ENCODE results near the gene NCOA7. TPM values are rescaled to one million over a fixed set of nuclear protein-coding genes. Genes with fewer than 3 reads are reported as not detected.
"Not testable (repeated sequence)": the region's sequence is repeated elsewhere in the genome, so short reads cannot be mapped to it uniquely, and the experiment has no call there.

The NCOA7 gene
- total RNA-seq, 4 donors from 2014 or later = 16.7 to 28.3 (median 21.2) TPM

DNA sequence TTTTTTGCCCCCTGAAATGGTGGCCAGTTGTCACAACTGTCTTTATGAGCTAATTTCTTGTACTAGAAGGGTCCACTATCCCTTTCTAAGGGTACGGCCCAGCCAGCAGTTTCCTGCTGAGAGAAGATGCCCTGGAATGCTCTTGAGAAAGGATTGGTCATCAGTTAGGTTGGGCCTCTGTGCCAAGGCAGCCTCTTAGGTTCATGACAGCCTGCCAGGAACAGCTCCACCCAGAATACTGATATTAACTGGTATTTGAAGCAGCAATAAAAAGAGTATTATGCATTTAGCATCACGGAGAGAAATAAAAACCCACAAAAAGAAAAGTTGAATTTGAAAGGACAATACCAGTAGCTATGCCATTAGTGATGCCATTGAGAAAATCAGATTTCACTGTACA is 156.9 kb downstream of the NCOA7 start:
- no peaks in the 10 kb centered on the region for H3K36me3 ChIP-seq
- no peak for DNase-seq
- WGBS, 2 donors (ENCODE audit: low coverage in 1 of 2) = 87 to 100% methylated on average over 2 of the region's 2 CpGs
- no peak for TF ChIP-seq EP300 (IDR thresholded peaks at IDR 0.05; ENCODE audit: low read depth)
- TF ChIP-seq POLR2A (IDR thresholded peaks at IDR 0.05) = no peak
- TF ChIP-seq POLR2AphosphoS5 (IDR thresholded peaks at IDR 0.05) = no peak
- TF ChIP-seq, protein P1, sequence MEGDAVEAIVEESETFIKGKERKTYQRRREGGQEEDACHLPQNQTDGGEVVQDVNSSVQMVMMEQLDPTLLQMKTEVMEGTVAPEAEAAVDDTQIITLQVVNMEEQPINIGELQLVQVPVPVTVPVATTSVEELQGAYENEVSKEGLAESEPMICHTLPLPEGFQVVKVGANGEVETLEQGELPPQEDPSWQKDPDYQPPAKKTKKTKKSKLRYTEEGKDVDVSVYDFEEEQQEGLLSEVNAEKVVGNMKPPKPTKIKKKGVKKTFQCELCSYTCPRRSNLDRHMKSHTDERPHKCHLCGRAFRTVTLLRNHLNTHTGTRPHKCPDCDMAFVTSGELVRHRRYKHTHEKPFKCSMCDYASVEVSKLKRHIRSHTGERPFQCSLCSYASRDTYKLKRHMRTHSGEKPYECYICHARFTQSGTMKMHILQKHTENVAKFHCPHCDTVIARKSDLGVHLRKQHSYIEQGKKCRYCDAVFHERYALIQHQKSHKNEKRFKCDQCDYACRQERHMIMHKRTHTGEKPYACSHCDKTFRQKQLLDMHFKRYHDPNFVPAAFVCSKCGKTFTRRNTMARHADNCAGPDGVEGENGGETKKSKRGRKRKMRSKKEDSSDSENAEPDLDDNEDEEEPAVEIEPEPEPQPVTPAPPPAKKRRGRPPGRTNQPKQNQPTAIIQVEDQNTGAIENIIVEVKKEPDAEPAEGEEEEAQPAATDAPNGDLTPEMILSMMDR (IDR thresholded peaks at IDR 0.05) = no peak
- H3K27ac ChIP-seq = no peak overlapping the region
- H3K9me3 ChIP-seq = no peaks in the 10 kb centered on the region
- in situ Hi-C loops (cut with MboI; ENCODE audit: low pct_ligation_motif_present in 1 of 4, low pct_unique_long_range_greater_than_20kb in 1 of 4, low sequenced_read_pairs in 3 of 4) (no loop called here), intact Hi-C loops (cut with DNase I; ENCODE audit: low total_unique reads) (no loop called here)
- no peak overlapping the region for H3K4me3 ChIP-seq
- peaks cover 10 to 41% (median 19%) of the 10 kb centered on the region in 4 donors for H3K4me1 ChIP-seq
- H3K27me3 ChIP-seq = no peaks in the 10 kb centered on the region

DNA sequence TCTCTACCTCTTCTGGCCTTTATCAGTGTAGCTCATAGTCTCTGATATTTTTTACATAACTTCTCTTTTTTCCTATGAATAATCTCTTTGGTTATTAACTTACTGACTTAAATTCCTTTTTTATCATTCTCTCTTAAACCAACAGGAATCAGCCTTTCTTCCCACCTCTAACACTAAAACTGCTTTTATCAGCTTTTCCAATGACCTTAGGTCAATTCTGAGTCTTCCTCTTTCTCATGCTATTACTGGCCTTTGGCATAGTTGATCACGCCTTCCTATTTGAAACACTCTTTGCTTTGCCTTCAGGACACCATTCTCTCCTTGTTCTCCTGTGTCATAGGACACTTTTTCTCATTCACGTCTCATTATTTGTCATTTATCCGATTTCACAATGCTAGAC is 157.7 kb downstream of the NCOA7 start:
- Histone ChIP-seq H3K9me3 (no peaks in the 10 kb centered on the region), H3K4me1 (peaks cover 9 to 32% (median 17%) of the 10 kb centered on the region in 4 donors), H3K36me3 (no peaks in the 10 kb centered on the region), H3K27ac (no peak overlapping the region), H3K27me3 (no peaks in the 10 kb centered on the region), H3K4me3 (no peak overlapping the region)
- no peak for DNase-seq
- 63 to 90% methylated on average over 1 to 3 of the region's 3 CpGs for WGBS, 2 donors (ENCODE audit: low coverage in 1 of 2)
- TF ChIP-seq, protein P1 (IDR thresholded peaks at IDR 0.05) = no peak
- in situ Hi-C loops (cut with MboI; ENCODE audit: low pct_ligation_motif_present in 1 of 4, low pct_unique_long_range_greater_than_20kb in 1 of 4, low sequenced_read_pairs in 3 of 4) = no loop called here
- intact Hi-C loops (cut with DNase I; ENCODE audit: low total_unique reads) = no loop called here

DNA sequence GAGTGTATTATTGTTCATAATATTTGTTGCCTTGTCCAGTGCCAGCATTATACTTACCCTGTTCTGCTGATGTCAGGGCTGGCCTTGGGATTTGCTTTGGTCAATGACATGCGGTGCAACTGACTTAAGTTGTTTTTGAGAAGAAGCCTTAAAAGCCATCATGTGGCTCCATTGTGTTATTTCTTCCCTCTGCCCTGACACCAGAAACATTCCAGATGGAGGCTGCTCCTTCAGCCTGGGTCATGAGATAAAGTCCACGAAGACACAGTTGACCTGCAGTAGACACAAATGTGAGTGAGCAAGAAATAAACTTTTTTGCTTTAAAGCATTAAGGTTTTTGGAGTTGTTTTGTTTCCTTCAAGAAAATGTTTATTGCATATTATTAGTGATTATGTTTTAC is 158.3 kb downstream of the NCOA7 start:
- in situ Hi-C loops (cut with MboI; ENCODE audit: low pct_ligation_motif_present in 1 of 4, low pct_unique_long_range_greater_than_20kb in 1 of 4, low sequenced_read_pairs in 3 of 4) = no loop called here
- TF ChIP-seq POLR2AphosphoS5 (IDR thresholded peaks at IDR 0.05) = no peak
- TF ChIP-seq POLR2A (IDR thresholded peaks at IDR 0.05) = no peak
- no peak for TF ChIP-seq EP300 (IDR thresholded peaks at IDR 0.05; ENCODE audit: low read depth)
- TF ChIP-seq, protein P1 (IDR thresholded peaks at IDR 0.05) = no peak
- H3K4me1 ChIP-seq = peaks cover 4 to 26% (median 14%) of the 10 kb centered on the region in 4 donors
- WGBS, 2 donors (ENCODE audit: low coverage in 1 of 2) = 95% methylated on average over 2 of the region's 2 CpGs; no CpG with 5 or more reads in 1 of the 2 donors
- no peak for DNase-seq
- no peaks in the 10 kb centered on the region for H3K27me3 ChIP-seq
- no peaks in the 10 kb centered on the region for H3K36me3 ChIP-seq
- H3K9me3 ChIP-seq = no peaks in the 10 kb centered on the region
- no peak overlapping the region for H3K4me3 ChIP-seq
- intact Hi-C loops (cut with DNase I; ENCODE audit: low total_unique reads) = no loop called here
- H3K27ac ChIP-seq = no peak overlapping the region

DNA sequence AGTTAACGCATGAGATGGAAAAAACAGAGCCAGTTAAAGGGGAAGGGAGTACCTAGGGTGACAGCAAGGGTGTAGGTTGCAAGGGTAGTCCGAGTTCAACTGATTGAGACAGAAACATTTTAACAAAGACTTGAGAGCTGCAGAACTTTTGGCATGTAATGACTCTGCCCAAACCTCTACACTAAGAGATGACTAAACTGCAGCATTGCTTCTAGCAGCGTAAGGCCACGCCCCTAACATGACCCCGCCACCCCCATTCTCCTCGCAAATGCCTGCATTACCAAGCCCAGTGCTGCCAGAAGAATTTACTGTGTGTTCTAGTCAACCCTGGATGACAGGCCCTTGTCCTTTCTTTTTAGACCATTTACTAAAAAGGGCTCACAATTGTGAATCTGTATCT is 159.5 kb downstream of the NCOA7 start:
- Histone ChIP-seq H3K36me3 (no peaks in the 10 kb centered on the region), H3K4me1 (peaks cover 3 to 14% (median 5%) of the 10 kb centered on the region in 4 donors), H3K27ac (no peak overlapping the region), H3K9me3 (no peaks in the 10 kb centered on the region), H3K27me3 (no peaks in the 10 kb centered on the region), H3K4me3 (no peak overlapping the region)
- intact Hi-C loops (cut with DNase I; ENCODE audit: low total_unique reads) (loop anchor here (10.0 kb wide), 1 partner anchor 165 kb away; no protein-coding TSS in a partner anchor), in situ Hi-C loops (cut with MboI; ENCODE audit: low pct_ligation_motif_present in 1 of 4, low pct_unique_long_range_greater_than_20kb in 1 of 4, low sequenced_read_pairs in 3 of 4) (loop anchor here (10.0 to 25.0 kb wide), 4 partner anchors 95 to 638 kb away; partner anchors contain the start of genes HDDC2 (in 3 of the 4) and NCOA7 (in 1 of the 4))
- TF ChIP-seq, protein P1 (IDR thresholded peaks at IDR 0.05) = no peak
- TF ChIP-seq POLR2A (IDR thresholded peaks at IDR 0.05) (no peak), POLR2AphosphoS5 (IDR thresholded peaks at IDR 0.05) (no peak), EP300 (IDR thresholded peaks at IDR 0.05; ENCODE audit: low read depth) (no peak)
- no peak for DNase-seq
- WGBS, 2 donors (ENCODE audit: low coverage in 1 of 2) = 73 to 92% methylated on average over 2 to 6 of the region's 6 CpGs

DNA sequence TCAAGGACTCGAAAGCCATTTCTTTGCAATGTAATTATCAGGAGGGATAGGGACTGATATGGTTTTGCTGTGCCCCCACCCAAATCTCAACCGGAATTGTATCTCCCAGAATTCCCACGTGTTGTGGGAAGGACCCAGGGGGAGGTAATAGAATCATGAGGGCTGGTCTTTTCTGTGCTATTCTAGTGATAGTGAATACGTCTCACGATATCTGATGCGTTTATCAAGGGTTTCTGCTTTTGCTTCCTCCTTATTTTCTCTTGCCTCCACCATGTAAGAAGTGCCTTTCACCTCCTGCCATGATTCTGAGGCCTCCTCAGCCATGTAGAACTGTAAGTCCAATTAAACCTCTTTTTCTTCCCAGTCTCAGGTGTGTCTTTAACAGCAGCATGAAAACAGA is 160.0 kb downstream of the NCOA7 start:
- in situ Hi-C loops (cut with MboI; ENCODE audit: low pct_ligation_motif_present in 1 of 4, low pct_unique_long_range_greater_than_20kb in 1 of 4, low sequenced_read_pairs in 3 of 4) = loop anchor here (10.0 to 25.0 kb wide), 4 partner anchors 96 to 638 kb away; partner anchors contain the start of genes HDDC2 (in 3 of the 4) and NCOA7 (in 1 of the 4)
- H3K27me3 ChIP-seq, H3K36me3 ChIP-seq, H3K9me3 ChIP-seq, H3K4me3 ChIP-seq, H3K4me1 ChIP-seq, H3K27ac ChIP-seq, DNase-seq: not testable (repeated sequence)
- intact Hi-C loops (cut with DNase I; ENCODE audit: low total_unique reads) = loop anchor here (10.0 kb wide), 1 partner anchor 166 kb away; no protein-coding TSS in a partner anchor
- WGBS, 2 donors (ENCODE audit: low coverage in 1 of 2) = 89 to 96% methylated on average over 5 to 6 of the region's 6 CpGs
